ENCODE results near the gene DCDC1. TPM values are rescaled to one million over a fixed set of nuclear protein-coding genes. Genes with fewer than 3 reads are reported as not detected.

Gene DCDC1
- total and polyA plus RNA-seq, 2 donors (not counting 1 experiment from before 2014, with no cell fraction given): 0.05 to 0.17 TPM

GRCh38 chr11:30991376-30991775 is 378.2 kb downstream of the DCDC1 start:
- no peaks in the 10 kb centered on the region for H3K79me2 ChIP-seq (ENCODE audit: control insufficient read depth, insufficient read depth, low read length)
- no peaks in the 10 kb centered on the region for H4K20me1 ChIP-seq (ENCODE audit: control insufficient read depth, extremely low read depth, insufficient read depth, low read length)
- no peak for DNase-seq (ENCODE audit: low read depth in 2 of 2)
- no peak overlapping the region for H2AFZ ChIP-seq (ENCODE audit: low read length)
- H3K27me3 ChIP-seq (ENCODE audit: control insufficient read depth, insufficient read depth, low read length): no peaks in the 10 kb centered on the region
- no peak overlapping the region for H3K4me2 ChIP-seq (ENCODE audit: extremely low read depth, insufficient read depth, low read length)
- H3K4me1 ChIP-seq (ENCODE audit: control insufficient read depth, extremely low read depth, insufficient read depth, low read length): no peaks in the 10 kb centered on the region
- H3K9me3 ChIP-seq (ENCODE audit: control insufficient read depth, insufficient read depth, low read depth, low read length): no peaks in the 10 kb centered on the region
- no peaks in the 10 kb centered on the region for H3K36me3 ChIP-seq (ENCODE audit: control insufficient read depth, insufficient read depth, low read length)
- H3K27ac ChIP-seq (ENCODE audit: insufficient read depth, low read length): no peak overlapping the region
- TF ChIP-seq EZH2 (IDR thresholded peaks at IDR 0.05; ENCODE audit: low read length, missing control alignments): no peak
- no peak for TF ChIP-seq CTCF (conservative IDR thresholded peaks at IDR 0.05 in 1 of 2, IDR thresholded peaks at IDR 0.05 in 1 of 2; ENCODE audit: low read depth in 1 of 2, low read length in 2 of 2)
- no peak overlapping the region for H3K9ac ChIP-seq (ENCODE audit: insufficient read depth, low read length)
- H3K4me3 ChIP-seq (replicated peaks in 1 of 4; ENCODE audit: control extremely low read depth in 1 of 4, insufficient read depth in 1 of 4, low read depth in 3 of 4, low read length in 4 of 4): no peak overlapping the region

GRCh38 chr11:30990625-30991296 is 378.8 kb downstream of the DCDC1 start:
- Histone ChIP-seq H3K79me2 (ENCODE audit: control insufficient read depth, insufficient read depth, low read length) (no peaks in the 10 kb centered on the region), H3K4me1 (ENCODE audit: control insufficient read depth, extremely low read depth, insufficient read depth, low read length) (no peaks in the 10 kb centered on the region), H3K27me3 (ENCODE audit: control insufficient read depth, insufficient read depth, low read length) (no peaks in the 10 kb centered on the region), H4K20me1 (ENCODE audit: control insufficient read depth, extremely low read depth, insufficient read depth, low read length) (no peaks in the 10 kb centered on the region), H3K27ac (ENCODE audit: insufficient read depth, low read length) (no peak overlapping the region), H3K36me3 (ENCODE audit: control insufficient read depth, insufficient read depth, low read length) (no peaks in the 10 kb centered on the region), H2AFZ (ENCODE audit: low read length) (no peak overlapping the region), H3K9me3 (ENCODE audit: control insufficient read depth, insufficient read depth, low read depth, low read length) (no peaks in the 10 kb centered on the region), H3K4me2 (ENCODE audit: extremely low read depth, insufficient read depth, low read length) (no peak overlapping the region), H3K9ac (ENCODE audit: insufficient read depth, low read length) (no peak overlapping the region), H3K4me3 (replicated peaks in 1 of 4; ENCODE audit: control extremely low read depth in 1 of 4, insufficient read depth in 1 of 4, low read depth in 3 of 4, low read length in 4 of 4) (no peak overlapping the region)
- no peak for DNase-seq (ENCODE audit: low read depth in 2 of 2)
- TF ChIP-seq CTCF (conservative IDR thresholded peaks at IDR 0.05 in 1 of 2, IDR thresholded peaks at IDR 0.05 in 1 of 2; ENCODE audit: low read depth in 1 of 2, low read length in 2 of 2) (no peak), EZH2 (IDR thresholded peaks at IDR 0.05; ENCODE audit: low read length, missing control alignments) (no peak)

- TF ChIP-seq EZH2 (IDR thresholded peaks at IDR 0.05; ENCODE audit: low read length, missing control alignments) (no peak), CTCF (conservative IDR thresholded peaks at IDR 0.05 in 1 of 2, IDR thresholded peaks at IDR 0.05 in 1 of 2; ENCODE audit: low read depth in 1 of 2, low read length in 2 of 2) (no peak)
- H3K4me2 ChIP-seq (ENCODE audit: extremely low read depth, insufficient read depth, low read length): no peak overlapping the region
- H3K9ac ChIP-seq (ENCODE audit: insufficient read depth, low read length): no peak overlapping the region
- no peaks in the 10 kb centered on the region for H4K20me1 ChIP-seq (ENCODE audit: control insufficient read depth, extremely low read depth, insufficient read depth, low read length)
- H3K27me3 ChIP-seq (ENCODE audit: control insufficient read depth, insufficient read depth, low read length): no peaks in the 10 kb centered on the region
- no peak overlapping the region for H3K27ac ChIP-seq (ENCODE audit: insufficient read depth, low read length)
- H3K4me3 ChIP-seq (replicated peaks in 1 of 4; ENCODE audit: control extremely low read depth in 1 of 4, insufficient read depth in 1 of 4, low read depth in 3 of 4, low read length in 4 of 4): no peak overlapping the region
- DNase-seq (ENCODE audit: low read depth in 2 of 2): no peak
- H3K9me3 ChIP-seq (ENCODE audit: control insufficient read depth, insufficient read depth, low read depth, low read length): no peaks in the 10 kb centered on the region
- H3K36me3 ChIP-seq (ENCODE audit: control insufficient read depth, insufficient read depth, low read length): no peaks in the 10 kb centered on the region
- no peak overlapping the region for H2AFZ ChIP-seq (ENCODE audit: low read length)
- H3K4me1 ChIP-seq (ENCODE audit: control insufficient read depth, extremely low read depth, insufficient read depth, low read length): no peaks in the 10 kb centered on the region
- no peaks in the 10 kb centered on the region for H3K79me2 ChIP-seq (ENCODE audit: control insufficient read depth, insufficient read depth, low read length)
Measured at GRCh38 chr11:30987819-30988218, 381.7 kb downstream of the DCDC1 start.
